K562 (cell line): ENCODE data around the gene ACHE. TPM values are rescaled to one million over a fixed set of nuclear protein-coding genes. Genes with fewer than 3 reads are reported as not detected.
A peak's percentile ranks its signal among the peaks of the same experiment; 100 is the strongest.

ENCODE experiments used
- CCAR2 ChIP-seq: fragments of 200-400 bp; formaldehyde crosslinking; IDR thresholded peaks from 2 replicates; pipeline ENCODE4 v1.6.1; 2017; ENCODE audit warnings: mild to moderate bottlenecking, low read depth, low read length
- CHD4 ChIP-seq: fragments of 200-600 bp; sonication (generic); IDR thresholded peaks from 3 replicates; pipeline ENCODE4 v1.6.1; 2012; ENCODE audit warnings: low read depth, mild to moderate bottlenecking, mixed read lengths, low read length, inconsistent platforms; ENCODE audit not compliant: insufficient read depth, insufficient replicate concordance, poor library complexity, severe bottlenecking
- DACH1 ChIP-seq: fragments of 450-650 bp; IDR thresholded peaks from 2 replicates; pipeline ENCODE4 v1.6.1; 2018; ENCODE audit not compliant: partially characterized antibody
- EP400 ChIP-seq: fragments of 450-650 bp; IDR thresholded peaks from 2 replicates; pipeline ENCODE4 v1.6.1; 2017; ENCODE audit warnings: antibody characterized with exemption, mild to moderate bottlenecking, moderate library complexity
- FIP1L1 ChIP-seq: fragments of 200-400 bp; formaldehyde crosslinking; IDR thresholded peaks from 2 replicates; pipeline ENCODE4 v1.6.1; 2018; ENCODE audit warnings: mild to moderate bottlenecking, low read depth, low read length; ENCODE audit not compliant: poor library complexity, severe bottlenecking
- HES1 ChIP-seq: fragments of 450-650 bp; IDR thresholded peaks from 2 replicates; pipeline ENCODE4 v1.6.1; 2016; ENCODE audit warnings: low read depth, mild to moderate bottlenecking, moderate library complexity
- HNRNPL ChIP-seq: fragments of 200-400 bp; formaldehyde crosslinking; IDR thresholded peaks from 2 replicates; pipeline ENCODE4 v1.6.1; 2017; ENCODE audit warnings: low read depth, mild to moderate bottlenecking, low read length
- HOXB6 ChIP-seq: fragments of 250-450 bp; sonication (Bioruptor Pico); IDR thresholded peaks from 2 replicates; pipeline ENCODE4 v1.5.1; 2022; ENCODE audit warnings: mild to moderate bottlenecking, borderline replicate concordance
- MLLT1 ChIP-seq, 2 experiments: fragments of 450-650 bp; IDR thresholded peaks; 2 replicates each; pipeline ENCODE4 v1.6.1; 2016
- NFATC3 ChIP-seq: fragments of 450-650 bp; IDR thresholded peaks from 2 replicates; pipeline ENCODE4 v1.6.1; 2017; ENCODE audit warnings: mild to moderate bottlenecking
- PCBP2 ChIP-seq: fragments of 200-400 bp; formaldehyde crosslinking; IDR thresholded peaks from 2 replicates; pipeline ENCODE4 v1.6.1; 2018; ENCODE audit warnings: low read length, low read depth, mild to moderate bottlenecking, moderate library complexity; ENCODE audit not compliant: poor library complexity, severe bottlenecking
- PHB ChIP-seq: fragments of 250-450 bp; sonication (Bioruptor Pico); IDR thresholded peaks from 2 replicates; pipeline ENCODE4 v1.5.0; 2021
- POLR2G ChIP-seq: fragments of 200-400 bp; formaldehyde crosslinking; IDR thresholded peaks from 2 replicates; pipeline ENCODE4 v1.6.1; 2017; ENCODE audit warnings: low read depth, mild to moderate bottlenecking, antibody characterized with exemption, low read length, moderate library complexity
- PRMT5 ChIP-seq: sonication (generic); formaldehyde crosslinking; IDR thresholded peaks from 2 replicates; pipeline ENCODE4 v1.5.0; 2020; ENCODE audit warnings: missing genetic modification reagents
- RB1 ChIP-seq: fragments of 450-650 bp; IDR thresholded peaks from 2 replicates; pipeline ENCODE4 v1.6.1; 2017; ENCODE audit warnings: low read depth, mild to moderate bottlenecking
- THRAP3 ChIP-seq: fragments of 450-650 bp; IDR thresholded peaks from 2 replicates; pipeline ENCODE4 v1.6.1; 2016; ENCODE audit warnings: mild to moderate bottlenecking, inconsistent platforms, borderline replicate concordance
- ZBTB5 ChIP-seq: fragments of 450-650 bp; IDR thresholded peaks from 2 replicates; pipeline ENCODE4 v1.6.1; 2017; ENCODE audit warnings: antibody characterized with exemption
- ZHX1 ChIP-seq: fragments of 150-350 bp; conservative IDR thresholded peaks from 2 replicates; pipeline ENCODE4 v1.6.1; 2014; ENCODE audit warnings: low read length
- ZNF175 ChIP-seq: fragments of 200-800 bp; sonication (Bioruptor generic); IDR thresholded peaks from 2 replicates; pipeline ENCODE4 v1.6.1; 2016; ENCODE audit warnings: low read depth, mild to moderate bottlenecking, missing genetic modification characterization, missing compliant biosample characterization
- ZNF232 ChIP-seq: sonication (generic); formaldehyde crosslinking; IDR thresholded peaks from 2 replicates; pipeline ENCODE4 v1.8.0; 2022; ENCODE audit warnings: mild to moderate bottlenecking, missing genetic modification reagents
- ZNF76 ChIP-seq: fragments of 250-450 bp; sonication (Bioruptor Pico); IDR thresholded peaks from 2 replicates; pipeline ENCODE4 v1.4.0; 2020; ENCODE audit warnings: mild to moderate bottlenecking, moderate library complexity, borderline replicate concordance
- ZNF830 ChIP-seq: fragments of 250-450 bp; sonication (Bioruptor Pico); IDR thresholded peaks from 2 replicates; pipeline ENCODE4 v1.5.0; 2021; ENCODE audit warnings: mild to moderate bottlenecking
- polyA plus RNA-seq, 8 experiments: library from polyadenylated mRNA; depleted of rRNA in 4 of 8; stranded (reverse) in 5 of 8; unstranded in 3 of 8; fragments of >200 nt; fragmentation: Nextera tagmentation in 2 of 8; fragmentation: Illumina TruSeq in 1 of 8; extraction: Ambion mirVana in 2 of 8; extraction: Trizol in 1 of 8; gene quantifications; 2 replicates each; pipeline versions ENCODE4 v1.2.1 to v1.2.3, GENCODE V29; 2011 to 2014; ENCODE audit warnings: inconsistent platforms in 1 of 8, missing spikeins in 1 of 8
- total RNA-seq, 7 experiments: library from RNA; depleted of rRNA in 6 of 7; stranded (reverse); fragments of >200 nt in 6 of 7; fragmentation: Illumina TruSeq in 2 of 7; extraction: Trizol in 2 of 7; gene quantifications; 2 replicates each; pipeline versions ENCODE4 v1.2.1 to v1.2.3, GENCODE V29; 2011 to 2021; ENCODE audit warnings: low replicate concordance in 1 of 7

The ACHE gene
- total and polyA plus RNA-seq, 9 of the 15 experiments (the other 6 are each of a cell fraction or from before 2014, with no cell fraction given): 0.04 to 8.8 (median 1.9) TPM

- TF ChIP-seq ZNF76 (CRISPR knock-in tag): peak; percentile 82; the same call in 1 of the 2 replicates
- no peak for TF ChIP-seq MLLT1 (IDR thresholded peaks at IDR 0.05)
- TF ChIP-seq NFATC3: no peak
- TF ChIP-seq ZBTB5: no peak
- peak; percentile 26; the same call in 1 of the 2 replicates for TF ChIP-seq PHB (CRISPR knock-in tag)
- no peak for TF ChIP-seq HNRNPL
- no peak for TF ChIP-seq HOXB6
- peak; percentile 80 for TF ChIP-seq RB1
- no peak for TF ChIP-seq HES1
- peak; percentile 93 for TF ChIP-seq ZNF232
- TF ChIP-seq PRMT5 (CRISPR knock-in tag): peak; percentile 86; the same call in 1 of the 2 replicates
- peak; percentile 97 for TF ChIP-seq EP400
- TF ChIP-seq FIP1L1: peak; percentile 95
- no peak for TF ChIP-seq CHD4
- TF ChIP-seq ZNF175 (CRISPR knock-in tag): no peak
- no peak for TF ChIP-seq DACH1
- TF ChIP-seq CCAR2: no peak
- TF ChIP-seq POLR2G: peak; percentile 92
- no peak for TF ChIP-seq ZHX1
- no peak; the same call in 1 of the 2 replicates for TF ChIP-seq ZNF830 (CRISPR knock-in tag)
- no peak for TF ChIP-seq THRAP3
- peak; percentile 49 for TF ChIP-seq PCBP2
Measured at GRCh38 chr7:100888988-100889750, 6.5 kb downstream of the ACHE start, which contains the start of gene UFSP1 (continued).
